ENCODE data around the gene TSHR. TPM values are rescaled to one million over a fixed set of nuclear protein-coding genes. Genes with fewer than 3 reads are reported as not detected.
A peak's percentile ranks its signal among the peaks of the same experiment; 100 is the strongest.

Gene TSHR
- total RNA-seq, 4 donors from 2014 or later = not detected

GRCh38 chr14:80958939-80959338, 3.5 kb downstream of the TSHR start:
- Histone ChIP-seq H3K9me3 (no peaks in the 10 kb centered on the region), H3K4me3 (no peak overlapping the region), H3K27me3 (no peaks in the 10 kb centered on the region), H3K36me3 (no peaks in the 10 kb centered on the region), H3K27ac (peak overlapping the region in 2 of 4 donors; percentile 61 to 71), H3K4me1 (peaks cover 0 to 9% (median 3%) of the 10 kb centered on the region in 4 donors)
- TF ChIP-seq POLR2A (IDR thresholded peaks at IDR 0.05) (no peak), CTCF (IDR thresholded peaks at IDR 0.05) (no peak)
- DNase-seq = no peak

- H3K36me3 ChIP-seq = no peaks in the 10 kb centered on the region
- peak in 2 of 3 donors; percentile 76 to 81 for DNase-seq
- H3K4me1 ChIP-seq = peaks cover 0 to 9% (median 3%) of the 10 kb centered on the region in 4 donors
- H3K27me3 ChIP-seq = no peaks in the 10 kb centered on the region
- TF ChIP-seq POLR2A (IDR thresholded peaks at IDR 0.05) (no peak), CTCF (IDR thresholded peaks at IDR 0.05) (no peak)
- H3K4me3 ChIP-seq = no peak overlapping the region
- no peaks in the 10 kb centered on the region for H3K9me3 ChIP-seq
- peak overlapping the region in 3 of 4 donors; percentile 9 to 71 (median 61) for H3K27ac ChIP-seq
These were observed 4.1 kb downstream of the TSHR start for GRCh38 chr14:80959496-80959895.

GRCh38 chr14:80965037-80965436, 9.6 kb downstream of the TSHR start:
- Histone ChIP-seq H3K36me3 (no peaks in the 10 kb centered on the region), H3K27me3 (no peaks in the 10 kb centered on the region), H3K4me1 (no peaks in the 10 kb centered on the region), H3K27ac (no peak overlapping the region), H3K9me3 (no peaks in the 10 kb centered on the region), H3K4me3 (no peak overlapping the region)
- TF ChIP-seq POLR2A (IDR thresholded peaks at IDR 0.05) = no peak
- no peak for DNase-seq

- no peak for DNase-seq
- TF ChIP-seq POLR2A (IDR thresholded peaks at IDR 0.05) = no peak
- TF ChIP-seq CTCF (IDR thresholded peaks at IDR 0.05) = no peak
- no peak overlapping the region for H3K4me3 ChIP-seq
- H3K36me3 ChIP-seq = no peaks in the 10 kb centered on the region
- H3K27me3 ChIP-seq = no peaks in the 10 kb centered on the region
- no peaks in the 10 kb centered on the region for H3K9me3 ChIP-seq
- H3K4me1 ChIP-seq = no peaks in the 10 kb centered on the region
- H3K27ac ChIP-seq = no peak overlapping the region
These were observed 18.7 kb downstream of the TSHR start for GRCh38 chr14:80973931-80974641.

GRCh38 chr14:80974679-80975078, 19.3 kb downstream of the TSHR start:
- Histone ChIP-seq H3K9me3 (no peaks in the 10 kb centered on the region), H3K36me3 (no peaks in the 10 kb centered on the region), H3K27ac (no peak overlapping the region), H3K4me1 (no peaks in the 10 kb centered on the region), H3K4me3 (no peak overlapping the region), H3K27me3 (no peaks in the 10 kb centered on the region)
- no peak for TF ChIP-seq CTCF (IDR thresholded peaks at IDR 0.05)
- TF ChIP-seq POLR2A (IDR thresholded peaks at IDR 0.05) = no peak
- no peak for DNase-seq

GRCh38 chr14:80977221-80977620, 21.8 kb downstream of the TSHR start:
- TF ChIP-seq POLR2A (IDR thresholded peaks at IDR 0.05) (no peak), CTCF (IDR thresholded peaks at IDR 0.05) (peak in 1 of 6 experiments; percentile 2)
- no peak for DNase-seq
- H3K36me3 ChIP-seq = no peaks in the 10 kb centered on the region
- H3K4me3 ChIP-seq = no peak overlapping the region
- no peak overlapping the region for H3K27ac ChIP-seq
- H3K27me3 ChIP-seq = no peaks in the 10 kb centered on the region
- no peaks in the 10 kb centered on the region for H3K9me3 ChIP-seq
- H3K4me1 ChIP-seq = no peaks in the 10 kb centered on the region

All from Peyer's patch (tissue), 4 donors.